IMR-90 (cell line): ENCODE measurements around the gene ZNF574. TPM values are rescaled to one million over a fixed set of nuclear protein-coding genes. Genes with fewer than 3 reads are reported as not detected.

ENCODE experiments used
- ATAC-seq: fragments of 200-7000 bp; cut with Tn5 transposase; 2 replicates; pipeline ENCODE4 v1.9.1; 2020; ENCODE audit warnings: low read depth, mild to moderate bottlenecking, moderate library complexity
- BruUV-seq: library from RNA; stranded (reverse); fragments of 400-500 nt; replicated peaks from 2 replicates; lab custom pipeline; 2021; lab: Mats Ljungman, UMichigan
- CTCF ChIA-PET: fragments of 300-600 bp; formaldehyde crosslinking; extraction: SDS; loops from one replicate; lab custom pipeline; 2021; ENCODE audit warnings: antibody characterized with exemption; lab: Yijun Ruan, JAX
- POLR2A ChIA-PET: fragments of 300-600 bp; sonication (Branson Sonifier 250); formaldehyde crosslinking; loops from one replicate; lab custom pipeline; 2022; ENCODE audit warnings: antibody characterized with exemption; ENCODE audit not compliant: unreplicated experiment; lab: Charles Lee
- DNase-seq: peaks from one replicate; pipeline ENCODE4 v3.0.0; 2013
- H2AFZ ChIP-seq: replicated peaks from 2 replicates; pipeline ENCODE3; 2013; ENCODE audit warnings: low read length, mild to moderate bottlenecking; ENCODE audit not compliant: poor library complexity
- H2AK5ac ChIP-seq: 2 replicates; pipeline ENCODE4 v1.6.1; 2013; ENCODE audit warnings: low read depth, low read length, inconsistent platforms
- H2AK9ac ChIP-seq: replicated peaks from 2 replicates; pipeline ENCODE3; 2013; ENCODE audit warnings: mild to moderate bottlenecking, low read depth, low read length, moderate library complexity; ENCODE audit not compliant: poor library complexity
- H2BK120ac ChIP-seq: 2 replicates; pipeline ENCODE4 v1.6.1; 2013; ENCODE audit warnings: low read depth, low read length, inconsistent platforms
- H2BK15ac ChIP-seq: 3 replicates; pipeline ENCODE4 v1.6.1; 2013; ENCODE audit warnings: low read depth, low read length, inconsistent platforms
- H2BK20ac ChIP-seq: 2 replicates; pipeline ENCODE4 v1.6.1; 2013; ENCODE audit warnings: low read depth, mild to moderate bottlenecking, inconsistent platforms, low read length, moderate library complexity
- H2BK5ac ChIP-seq: 2 replicates; pipeline ENCODE4 v1.6.1; 2013; ENCODE audit warnings: mild to moderate bottlenecking, low read depth, low read length, inconsistent platforms; ENCODE audit not compliant: poor library complexity, severe bottlenecking
- H3K14ac ChIP-seq: replicated peaks from 2 replicates; pipeline ENCODE4 v1.6.1; 2013; ENCODE audit warnings: low read depth, low read length, inconsistent platforms
- H3K18ac ChIP-seq: 2 replicates; pipeline ENCODE4 v1.6.1; 2013; ENCODE audit warnings: low read depth, low read length, control low read depth
- H3K23ac ChIP-seq: 2 replicates; pipeline ENCODE4 v1.6.1; 2013; ENCODE audit warnings: low read depth, low read length, inconsistent platforms
- H3K27ac ChIP-seq: 2 replicates; pipeline ENCODE4 v1.5.1; 2013; ENCODE audit warnings: mild to moderate bottlenecking, control low read depth, low read length; ENCODE audit not compliant: insufficient read depth
- H3K27me3 ChIP-seq: 2 replicates; pipeline ENCODE4 v1.6.1; 2013; ENCODE audit warnings: low read length; ENCODE audit not compliant: control insufficient read depth, insufficient read depth
- H3K36me3 ChIP-seq: 2 replicates; pipeline ENCODE4 v1.6.1; 2013; ENCODE audit warnings: low read length, mixed read lengths; ENCODE audit not compliant: control insufficient read depth, insufficient read depth
- H3K4ac ChIP-seq: 2 replicates; pipeline ENCODE4 v1.6.1; 2013; ENCODE audit warnings: low read depth, low read length, inconsistent platforms
- H3K4me1 ChIP-seq: 2 replicates; pipeline ENCODE4 v1.6.1; 2013; ENCODE audit warnings: low read length, mixed read lengths; ENCODE audit not compliant: control insufficient read depth, insufficient read depth
- H3K4me2 ChIP-seq: 2 replicates; pipeline ENCODE4 v1.6.1; 2013; ENCODE audit warnings: low read depth, mild to moderate bottlenecking, control low read depth, low read length, moderate library complexity
- H3K4me3 ChIP-seq: 2 replicates; pipeline ENCODE4 v1.5.1; 2013; ENCODE audit warnings: low read depth, mild to moderate bottlenecking, control low read depth, low read length, moderate library complexity; ENCODE audit not compliant: insufficient read depth
- H3K56ac ChIP-seq: 2 replicates; pipeline ENCODE4 v1.6.1; 2013; ENCODE audit warnings: low read length, inconsistent platforms; ENCODE audit not compliant: insufficient read depth; ENCODE audit errors: extremely low read depth
- H3K79me1 ChIP-seq, 2 experiments: 2 replicates each; pipeline ENCODE4 v1.6.1; 2013; ENCODE audit warnings: low read length in 2 of 2, inconsistent platforms in 1 of 2, low read depth in 1 of 2
- H3K9ac ChIP-seq: 2 replicates; pipeline ENCODE4 v1.6.1; 2013; ENCODE audit warnings: low read depth, low read length, control low read depth
- H3K9me1 ChIP-seq: 2 replicates; pipeline ENCODE4 v1.6.1; 2013; ENCODE audit warnings: low read length, inconsistent platforms; ENCODE audit not compliant: insufficient read depth
- H3K9me3 ChIP-seq: 2 replicates; pipeline ENCODE4 v1.6.1; 2013; ENCODE audit warnings: low read length; ENCODE audit not compliant: control insufficient read depth, insufficient read depth
- H4K20me1 ChIP-seq: 2 replicates; pipeline ENCODE4 v1.6.1; 2013; ENCODE audit warnings: low read length, inconsistent platforms; ENCODE audit not compliant: insufficient read depth
- H4K5ac ChIP-seq: 2 replicates; pipeline ENCODE4 v1.6.1; 2013; ENCODE audit warnings: mild to moderate bottlenecking, low read depth, low read length, control low read depth
- H4K8ac ChIP-seq, 2 experiments: 2 replicates each; pipeline ENCODE4 v1.6.1; 2013; ENCODE audit warnings: low read depth in 2 of 2, low read length in 2 of 2, control low read depth in 1 of 2, inconsistent platforms in 1 of 2
- H4K91ac ChIP-seq: 2 replicates; pipeline ENCODE4 v1.6.1; 2013; ENCODE audit warnings: low read depth, low read length, inconsistent platforms; ENCODE audit not compliant: insufficient read depth
- BHLHE40 ChIP-seq: fragments of 150-350 bp; IDR thresholded peaks from 2 replicates; pipeline ENCODE4 v1.6.1; 2016; ENCODE audit warnings: mild to moderate bottlenecking, low read depth, low read length
- CEBPB ChIP-seq: IDR thresholded peaks from 2 replicates; pipeline ENCODE4 v1.6.1; 2012; ENCODE audit warnings: low read depth, low read length, improper control_type of control experiment
- CHD1 ChIP-seq: IDR thresholded peaks from 2 replicates; pipeline ENCODE4 v1.6.1; 2012; ENCODE audit warnings: low read depth, low read length, improper control_type of control experiment
- CTCF ChIP-seq: conservative IDR thresholded peaks from 2 replicates; pipeline ENCODE4 v1.5.1; 2012; ENCODE audit warnings: mild to moderate bottlenecking, low read depth, low read length, improper control_type of control experiment
- FOS ChIP-seq: fragments of 150-350 bp; IDR thresholded peaks from 2 replicates; pipeline ENCODE4 v1.6.1; 2016; ENCODE audit warnings: low read depth, low read length
- MAZ ChIP-seq: IDR thresholded peaks from 2 replicates; pipeline ENCODE4 v1.6.1; 2012; ENCODE audit warnings: low read depth, mild to moderate bottlenecking, low read length, improper control_type of control experiment, moderate library complexity, borderline replicate concordance
- MXI1 ChIP-seq: IDR thresholded peaks from 2 replicates; pipeline ENCODE4 v1.6.1; 2012; ENCODE audit warnings: low read depth, mild to moderate bottlenecking, low read length, moderate library complexity, borderline replicate concordance
- NFE2L2 ChIP-seq: fragments of 150-350 bp; IDR thresholded peaks from 2 replicates; pipeline ENCODE4 v1.6.1; 2016; ENCODE audit warnings: low read depth, mild to moderate bottlenecking, low read length
- POLR2A ChIP-seq: IDR thresholded peaks from 2 replicates; pipeline ENCODE4 v1.6.1; 2012; ENCODE audit warnings: mild to moderate bottlenecking, low read depth, low read length
- RAD21 ChIP-seq: IDR thresholded peaks from 2 replicates; pipeline ENCODE4 v1.6.1; 2012; ENCODE audit warnings: low read length, improper control_type of control experiment
- RCOR1 ChIP-seq: IDR thresholded peaks from 2 replicates; pipeline ENCODE4 v1.6.1; 2012; ENCODE audit warnings: mild to moderate bottlenecking, low read length, improper control_type of control experiment; ENCODE audit not compliant: insufficient replicate concordance
- RFX5 ChIP-seq: IDR thresholded peaks from 2 replicates; pipeline ENCODE4 v1.8.0; 2012; ENCODE audit warnings: low read depth, mild to moderate bottlenecking, low read length, moderate library complexity
- SMC3 ChIP-seq: fragments of 150-350 bp; IDR thresholded peaks from 2 replicates; pipeline ENCODE4 v1.6.1; 2016; ENCODE audit warnings: low read depth, mild to moderate bottlenecking, antibody characterized with exemption, low read length, moderate library complexity
- USF2 ChIP-seq: fragments of 150-350 bp; IDR thresholded peaks from 2 replicates; pipeline ENCODE4 v1.6.1; 2017; ENCODE audit warnings: mild to moderate bottlenecking, antibody characterized with exemption, low read length, low read depth
- WGBS, 2 experiments: methylation state at CpG; one replicate each; pipeline versions ENCODE4 v1.1.5 to v1.1.7; 2013; ENCODE audit warnings: missing lambda C conversion rate in 2 of 2; ENCODE audit not compliant: insufficient read length in 1 of 2; ENCODE audit errors: extremely low coverage in 2 of 2; 5-methylcytosine and 5-hydroxymethylcytosine counted together
- dilution Hi-C: fragments of 300-500 bp; cut with HindIII; formaldehyde crosslinking; loops from one replicate; pipeline ENCODE4 v1.14.3; 2018; ENCODE audit warnings: low sequenced_read_pairs; ENCODE audit not compliant: unreplicated experiment
- in situ Hi-C: fragments of 300-500 bp; cut with MboI; formaldehyde crosslinking; loops from 3 replicates; pipeline ENCODE4 v1.14.3; 2019; ENCODE audit warnings: low sequenced_read_pairs, inconsistent platforms, mixed read lengths
- intact Hi-C: fragments of 100-400 bp; cut with micrococcal nuclease; formaldehyde crosslinking; loops from 2 replicates; pipeline ENCODE4 v1.10.0; 2022
- polyA plus RNA-seq, 3 experiments: library from polyadenylated mRNA; depleted of rRNA; stranded (reverse); fragments of >200 nt; gene quantifications; 2 replicates each; pipeline ENCODE4 v1.2.3, GENCODE V29; 2012; ENCODE audit warnings: low replicate concordance in 1 of 3
- total RNA-seq: library from RNA; depleted of rRNA; stranded (reverse); fragments of >200 nt; gene quantifications from 2 replicates; pipeline ENCODE4 v1.2.3, GENCODE V29; 2012

Gene ZNF574
- total and polyA plus RNA-seq, 2 of the 4 experiments (the other 2 are of a cell fraction): 8.1 to 14.1 TPM

GRCh38 chr19:42116308-42117075 is 40.5 kb downstream of the ZNF574 start:
- Histone ChIP-seq H3K56ac (no peak overlapping the region), H2BK20ac (no peak overlapping the region), H3K4me1 (peaks cover 27% of the 10 kb centered on the region), H3K27ac (no peak overlapping the region), H3K27me3 (no peaks in the 10 kb centered on the region), H4K91ac (no peak overlapping the region), H3K14ac (0 out of 2 replicates have a peak overlapping the region, but pooled peaks have one; percentile 30), H3K79me1 (peaks cover 3 to 31% of the 10 kb centered on the region in 2 experiments; a peak in 3 of 4 replicates), H3K4me2 (no peak overlapping the region), H3K9me1 (peaks cover 30% of the 10 kb centered on the region), H3K4ac (no peak overlapping the region), H2AK9ac (no peak overlapping the region), H3K36me3 (no peaks in the 10 kb centered on the region), H2BK15ac (no peak overlapping the region), H3K4me3 (no peak overlapping the region), H2AFZ (no peak overlapping the region), H4K5ac (no peak overlapping the region), H2BK5ac (no peak overlapping the region), H2BK120ac (peak overlapping the region; percentile 1; the same call in 1 of the 2 replicates), H4K8ac (no peak overlapping the region; a peak in 1 of 4 replicates), H3K9ac (no peak overlapping the region), H2AK5ac (peak overlapping the region; percentile 91), H3K18ac (no peak overlapping the region), H4K20me1 (no peaks in the 10 kb centered on the region), H3K23ac (no peak overlapping the region), H3K9me3 (no peaks in the 10 kb centered on the region)
- dilution Hi-C loops (no loop called here), in situ Hi-C loops (loop anchor here (10.0 kb wide), 1 partner anchor 278 kb away; the partner anchor contains the start of gene CNFN), intact Hi-C loops (no loop called here)
- DNase-seq (no peak), ATAC-seq (no peak)
- POLR2A ChIA-PET: no interaction called here
- WGBS, 2 experiments: 40% methylated on average over 1 of the region's 20 CpGs; no CpG with 5 or more reads in 1 of the 2 experiments
- CTCF ChIA-PET: no interaction called here
- no TSS peak for BruUV-seq
- TF ChIP-seq POLR2A (no peak), CEBPB (no peak), MXI1 (no peak), CTCF (no peak), RFX5 (no peak), FOS (no peak), USF2 (no peak), BHLHE40 (no peak), MAZ (no peak), NFE2L2 (no peak), RAD21 (no peak), RCOR1 (no peak), CHD1 (no peak), SMC3 (no peak)
